ENCODE measurements around the gene SLC7A7. TPM values are rescaled to one million over a fixed set of nuclear protein-coding genes. Genes with fewer than 3 reads are reported as not detected.

Gene SLC7A7
- total and polyA plus RNA-seq, 4 donors: 2.8 to 14.3 (median 8.8) TPM

DNA sequence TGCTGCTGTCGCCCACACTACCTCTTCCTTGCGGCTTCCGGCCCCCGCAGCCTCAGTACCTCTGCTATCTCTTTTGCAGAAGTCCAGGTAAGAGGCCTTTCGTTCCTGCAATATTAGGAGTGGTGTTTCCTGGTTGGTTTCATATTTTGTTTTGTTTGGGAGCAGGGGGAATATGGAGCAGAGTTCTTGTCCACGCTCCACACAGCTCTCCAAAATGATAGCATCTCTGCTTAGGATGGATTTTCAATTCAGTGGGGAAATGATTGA lies 48.0 kb downstream of the SLC7A7 start:
- peak overlapping the region in 1 of 2 donors; percentile 70 for H3K27ac ChIP-seq (ENCODE audit: low read depth in 1 of 2, low read length in 2 of 2)
- H3K27me3 ChIP-seq (ENCODE audit: control insufficient read depth in 4 of 4, insufficient read depth in 4 of 4, low read length in 3 of 4): no peaks in the 10 kb centered on the region
- H3K9me3 ChIP-seq (ENCODE audit: control insufficient read depth in 4 of 4, low read length in 3 of 4): no peaks in the 10 kb centered on the region
- WGBS: 7% methylated on average over 6 of the region's 6 CpGs
- peaks cover 14 to 31% (median 24%) of the 10 kb centered on the region in 4 donors for H3K36me3 ChIP-seq (ENCODE audit: control insufficient read depth in 4 of 4, insufficient read depth in 3 of 4, low read depth in 1 of 4, low read length in 3 of 4)
- peak overlapping the region; percentile 68 to 86 for H3K9ac ChIP-seq (ENCODE audit: low read depth in 1 of 2, low read length in 2 of 2)
- TF ChIP-seq YY1 (IDR thresholded peaks at IDR 0.05) (no peak), TAF1 (conservative IDR thresholded peaks at IDR 0.05) (no peak), FOXA2 (IDR thresholded peaks at IDR 0.05) (no peak), FOXA1 (IDR thresholded peaks at IDR 0.05) (no peak), RAD21 (IDR thresholded peaks at IDR 0.05) (no peak), RXRA (IDR thresholded peaks at IDR 0.05) (no peak), JUND (IDR thresholded peaks at IDR 0.05) (no peak), EGR1 (IDR thresholded peaks at IDR 0.05; ENCODE audit: low read depth in 2 of 2) (no peak), NR2F2 (IDR thresholded peaks at IDR 0.05) (no peak), HNF4A (conservative IDR thresholded peaks at IDR 0.05) (no peak), GABPA (IDR thresholded peaks at IDR 0.05 in 1 of 2, conservative IDR thresholded peaks at IDR 0.05 in 1 of 2) (no peak), HNF4G (IDR thresholded peaks at IDR 0.05) (no peak)
- TF ChIP-seq, protein P1, sequence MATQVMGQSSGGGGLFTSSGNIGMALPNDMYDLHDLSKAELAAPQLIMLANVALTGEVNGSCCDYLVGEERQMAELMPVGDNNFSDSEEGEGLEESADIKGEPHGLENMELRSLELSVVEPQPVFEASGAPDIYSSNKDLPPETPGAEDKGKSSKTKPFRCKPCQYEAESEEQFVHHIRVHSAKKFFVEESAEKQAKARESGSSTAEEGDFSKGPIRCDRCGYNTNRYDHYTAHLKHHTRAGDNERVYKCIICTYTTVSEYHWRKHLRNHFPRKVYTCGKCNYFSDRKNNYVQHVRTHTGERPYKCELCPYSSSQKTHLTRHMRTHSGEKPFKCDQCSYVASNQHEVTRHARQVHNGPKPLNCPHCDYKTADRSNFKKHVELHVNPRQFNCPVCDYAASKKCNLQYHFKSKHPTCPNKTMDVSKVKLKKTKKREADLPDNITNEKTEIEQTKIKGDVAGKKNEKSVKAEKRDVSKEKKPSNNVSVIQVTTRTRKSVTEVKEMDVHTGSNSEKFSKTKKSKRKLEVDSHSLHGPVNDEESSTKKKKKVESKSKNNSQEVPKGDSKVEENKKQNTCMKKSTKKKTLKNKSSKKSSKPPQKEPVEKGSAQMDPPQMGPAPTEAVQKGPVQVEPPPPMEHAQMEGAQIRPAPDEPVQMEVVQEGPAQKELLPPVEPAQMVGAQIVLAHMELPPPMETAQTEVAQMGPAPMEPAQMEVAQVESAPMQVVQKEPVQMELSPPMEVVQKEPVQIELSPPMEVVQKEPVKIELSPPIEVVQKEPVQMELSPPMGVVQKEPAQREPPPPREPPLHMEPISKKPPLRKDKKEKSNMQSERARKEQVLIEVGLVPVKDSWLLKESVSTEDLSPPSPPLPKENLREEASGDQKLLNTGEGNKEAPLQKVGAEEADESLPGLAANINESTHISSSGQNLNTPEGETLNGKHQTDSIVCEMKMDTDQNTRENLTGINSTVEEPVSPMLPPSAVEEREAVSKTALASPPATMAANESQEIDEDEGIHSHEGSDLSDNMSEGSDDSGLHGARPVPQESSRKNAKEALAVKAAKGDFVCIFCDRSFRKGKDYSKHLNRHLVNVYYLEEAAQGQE (IDR thresholded peaks at IDR 0.05): no peak
- TF ChIP-seq, protein P2, sequence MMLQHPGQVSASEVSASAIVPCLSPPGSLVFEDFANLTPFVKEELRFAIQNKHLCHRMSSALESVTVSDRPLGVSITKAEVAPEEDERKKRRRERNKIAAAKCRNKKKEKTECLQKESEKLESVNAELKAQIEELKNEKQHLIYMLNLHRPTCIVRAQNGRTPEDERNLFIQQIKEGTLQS (IDR thresholded peaks at IDR 0.05): no peak
- TF ChIP-seq, protein P3, sequence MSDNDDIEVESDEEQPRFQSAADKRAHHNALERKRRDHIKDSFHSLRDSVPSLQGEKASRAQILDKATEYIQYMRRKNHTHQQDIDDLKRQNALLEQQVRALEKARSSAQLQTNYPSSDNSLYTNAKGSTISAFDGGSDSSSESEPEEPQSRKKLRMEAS (IDR thresholded peaks at IDR 0.05): no peak
- TF ChIP-seq, protein P4, sequence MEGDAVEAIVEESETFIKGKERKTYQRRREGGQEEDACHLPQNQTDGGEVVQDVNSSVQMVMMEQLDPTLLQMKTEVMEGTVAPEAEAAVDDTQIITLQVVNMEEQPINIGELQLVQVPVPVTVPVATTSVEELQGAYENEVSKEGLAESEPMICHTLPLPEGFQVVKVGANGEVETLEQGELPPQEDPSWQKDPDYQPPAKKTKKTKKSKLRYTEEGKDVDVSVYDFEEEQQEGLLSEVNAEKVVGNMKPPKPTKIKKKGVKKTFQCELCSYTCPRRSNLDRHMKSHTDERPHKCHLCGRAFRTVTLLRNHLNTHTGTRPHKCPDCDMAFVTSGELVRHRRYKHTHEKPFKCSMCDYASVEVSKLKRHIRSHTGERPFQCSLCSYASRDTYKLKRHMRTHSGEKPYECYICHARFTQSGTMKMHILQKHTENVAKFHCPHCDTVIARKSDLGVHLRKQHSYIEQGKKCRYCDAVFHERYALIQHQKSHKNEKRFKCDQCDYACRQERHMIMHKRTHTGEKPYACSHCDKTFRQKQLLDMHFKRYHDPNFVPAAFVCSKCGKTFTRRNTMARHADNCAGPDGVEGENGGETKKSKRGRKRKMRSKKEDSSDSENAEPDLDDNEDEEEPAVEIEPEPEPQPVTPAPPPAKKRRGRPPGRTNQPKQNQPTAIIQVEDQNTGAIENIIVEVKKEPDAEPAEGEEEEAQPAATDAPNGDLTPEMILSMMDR (IDR thresholded peaks at IDR 0.05; ENCODE audit: low read depth, low read length, missing input control): no peak
- no peak for DNase-seq (ENCODE audit: low spot score)
- peak overlapping the region; percentile 69 to 100 (median 84) for H3K4me3 ChIP-seq (ENCODE audit: low read depth in 1 of 3, low read length in 3 of 3)
- peaks cover 0 to 18% (median 10%) of the 10 kb centered on the region in 4 donors for H3K4me1 ChIP-seq (ENCODE audit: control insufficient read depth in 4 of 4, insufficient read depth in 4 of 4, low read length in 3 of 4)

DNA sequence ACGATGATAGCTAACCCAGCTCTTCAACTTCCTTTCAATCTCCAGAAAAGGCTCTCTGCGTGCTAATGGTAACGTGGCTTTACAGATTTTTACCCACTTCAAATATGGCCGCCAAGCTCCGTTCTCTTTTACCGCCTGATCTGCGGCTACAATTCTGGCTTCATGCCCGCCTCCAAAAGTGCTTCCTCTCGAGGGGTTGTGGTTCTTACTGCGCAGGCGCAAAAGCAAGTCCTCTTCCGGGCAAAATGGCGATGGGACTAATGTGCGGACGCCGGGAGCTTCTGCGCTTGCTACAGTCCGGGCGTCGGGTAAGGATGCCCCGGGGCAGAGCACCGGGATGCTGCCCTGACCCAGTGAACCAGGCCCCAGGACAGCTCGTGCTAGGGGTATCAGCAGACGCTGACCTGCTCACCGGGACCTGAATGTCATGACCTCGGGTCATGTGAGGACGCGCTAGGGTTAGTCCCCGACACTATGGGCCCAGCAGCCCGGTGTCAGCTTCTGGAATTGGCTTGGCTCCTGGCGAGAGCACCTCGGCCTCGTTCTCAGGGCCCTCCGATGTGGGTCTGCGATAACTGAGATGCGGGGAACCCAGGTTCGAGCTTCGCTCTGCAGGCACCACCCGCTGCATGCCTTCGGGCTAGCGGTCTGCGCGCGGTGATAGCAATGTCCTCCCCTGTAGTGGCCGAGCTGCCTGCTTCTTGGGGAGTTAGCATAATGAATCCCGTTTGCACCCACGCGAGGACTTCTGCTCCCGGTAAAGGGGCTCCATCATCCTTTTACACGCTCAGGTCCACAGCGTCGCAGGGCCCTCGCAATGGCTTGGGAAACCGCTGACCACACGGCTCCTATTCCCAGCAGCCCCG lies 48.5 kb downstream of the SLC7A7 start, which contains the start of gene OXA1L:
TSS of gene OXA1L (plus strand) at position 232 of the 866 bp plus-strand sequence. CDS start at position 246, 14 bp downstream.
- TF ChIP-seq RXRA (IDR thresholded peaks at IDR 0.05) (peak; percentile 96 to 97), YY1 (IDR thresholded peaks at IDR 0.05) (peak; percentile 100), RAD21 (IDR thresholded peaks at IDR 0.05) (peak; percentile 18 to 45), EGR1 (IDR thresholded peaks at IDR 0.05; ENCODE audit: low read depth in 2 of 2) (no peak), SP1 (IDR thresholded peaks at IDR 0.05) (peak; percentile 39), TAF1 (conservative IDR thresholded peaks at IDR 0.05) (peak; percentile 83), FOXA1 (IDR thresholded peaks at IDR 0.05) (peak; percentile 25), NR2F2 (IDR thresholded peaks at IDR 0.05) (peak; percentile 58), GABPA (IDR thresholded peaks at IDR 0.05 in 1 of 2, conservative IDR thresholded peaks at IDR 0.05 in 1 of 2) (peak; percentile 48 to 89), FOXA2 (IDR thresholded peaks at IDR 0.05) (no peak)
- TF ChIP-seq, protein P3 (IDR thresholded peaks at IDR 0.05): peak; percentile 2
- TF ChIP-seq, protein P5, sequence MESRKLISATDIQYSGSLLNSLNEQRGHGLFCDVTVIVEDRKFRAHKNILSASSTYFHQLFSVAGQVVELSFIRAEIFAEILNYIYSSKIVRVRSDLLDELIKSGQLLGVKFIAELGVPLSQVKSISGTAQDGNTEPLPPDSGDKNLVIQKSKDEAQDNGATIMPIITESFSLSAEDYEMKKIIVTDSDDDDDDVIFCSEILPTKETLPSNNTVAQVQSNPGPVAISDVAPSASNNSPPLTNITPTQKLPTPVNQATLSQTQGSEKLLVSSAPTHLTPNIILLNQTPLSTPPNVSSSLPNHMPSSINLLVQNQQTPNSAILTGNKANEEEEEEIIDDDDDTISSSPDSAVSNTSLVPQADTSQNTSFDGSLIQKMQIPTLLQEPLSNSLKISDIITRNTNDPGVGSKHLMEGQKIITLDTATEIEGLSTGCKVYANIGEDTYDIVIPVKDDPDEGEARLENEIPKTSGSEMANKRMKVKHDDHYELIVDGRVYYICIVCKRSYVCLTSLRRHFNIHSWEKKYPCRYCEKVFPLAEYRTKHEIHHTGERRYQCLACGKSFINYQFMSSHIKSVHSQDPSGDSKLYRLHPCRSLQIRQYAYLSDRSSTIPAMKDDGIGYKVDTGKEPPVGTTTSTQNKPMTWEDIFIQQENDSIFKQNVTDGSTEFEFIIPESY (IDR thresholded peaks at IDR 0.05): no peak
- TF ChIP-seq, protein P1 (IDR thresholded peaks at IDR 0.05): peak; percentile 79
- H3K36me3 ChIP-seq (ENCODE audit: control insufficient read depth in 4 of 4, insufficient read depth in 3 of 4, low read depth in 1 of 4, low read length in 3 of 4): peaks cover 14 to 29% (median 23%) of the 10 kb centered on the region in 4 donors
- peaks cover 0 to 1% (median 0%) of the 10 kb centered on the region in 4 donors for H3K9me3 ChIP-seq (ENCODE audit: control insufficient read depth in 4 of 4, low read length in 3 of 4)
- peaks cover 0 to 18% (median 10%) of the 10 kb centered on the region in 4 donors for H3K4me1 ChIP-seq (ENCODE audit: control insufficient read depth in 4 of 4, insufficient read depth in 4 of 4, low read length in 3 of 4)
- H3K27me3 ChIP-seq (ENCODE audit: control insufficient read depth in 4 of 4, insufficient read depth in 4 of 4, low read length in 3 of 4): no peaks in the 10 kb centered on the region
- WGBS: under 1% methylated on average over 56 of the region's 56 CpGs
- H3K4me3 ChIP-seq (ENCODE audit: low read depth in 1 of 3, low read length in 3 of 3): peak within 1 kb of the TSS; percentile 69 to 100 (median 84)
- peak; percentile 93 for DNase-seq (ENCODE audit: low spot score)
- H3K27ac ChIP-seq (ENCODE audit: low read depth in 1 of 2, low read length in 2 of 2): peak within 1 kb of the TSS; percentile 70 to 89
- H3K9ac ChIP-seq (ENCODE audit: low read depth in 1 of 2, low read length in 2 of 2): peak within 1 kb of the TSS; percentile 68 to 86

Data from liver (tissue), 9 donors.